Neural progenitor cell (in vitro differentiated cells): ENCODE measurements around the gene DISP2.

Source experiments
- CTCF ChIP-seq: fragments of 200-600 bp; sonication (generic); IDR thresholded peaks from 2 replicates; pipeline ENCODE4 v1.5.1; 2017; ENCODE audit warnings: antibody characterized with exemption, mild to moderate bottlenecking
- EZH2 ChIP-seq: fragments of 200-600 bp; sonication (generic); IDR thresholded peaks from 2 replicates; pipeline ENCODE4 v1.6.1; 2017; ENCODE audit warnings: antibody characterized with exemption, mild to moderate bottlenecking, moderate library complexity

- TF ChIP-seq CTCF (no peak), EZH2 (no peak)
Measured at GRCh38 chr15:40312370-40313158, 45.5 kb upstream of the DISP2 start.
